HepG2 (cell line): ENCODE measurements around the gene LEMD3. TPM values are rescaled to one million over a fixed set of nuclear protein-coding genes. Genes with fewer than 3 reads are reported as not detected.

Experiments
- ATF6 ChIP-seq: sonication (generic); formaldehyde crosslinking; conservative IDR thresholded peaks from 2 replicates; pipeline ENCODE4 v1.4.0; 2020; ENCODE audit warnings: missing genetic modification reagents
- ELF3 ChIP-seq: IDR thresholded peaks from 2 replicates; pipeline ENCODE4 v1.6.1; 2016; ENCODE audit warnings: missing genetic modification reagents, missing compliant biosample characterization
- ETS1 ChIP-seq: sonication (generic); formaldehyde crosslinking; IDR thresholded peaks from 2 replicates; pipeline ENCODE4 v1.4.0; 2020; ENCODE audit warnings: missing genetic modification reagents
- GLMP ChIP-seq: sonication (generic); formaldehyde crosslinking; IDR thresholded peaks from 2 replicates; pipeline ENCODE4 v1.9.0; 2021; ENCODE audit warnings: missing genetic modification reagents, mild to moderate bottlenecking, borderline replicate concordance
- HDAC1 ChIP-seq: sonication (generic); formaldehyde crosslinking; IDR thresholded peaks from 2 replicates; pipeline ENCODE4 v1.5.1; 2020; ENCODE audit warnings: mild to moderate bottlenecking, missing genetic modification reagents
- KLF13 ChIP-seq: sonication (generic); formaldehyde crosslinking; IDR thresholded peaks from 2 replicates; pipeline ENCODE4 v1.4.0; 2020; ENCODE audit warnings: mild to moderate bottlenecking, missing genetic modification reagents
- MIXL1 ChIP-seq: IDR thresholded peaks from 2 replicates; pipeline ENCODE4 v1.6.1; 2016
- NFYB ChIP-seq: sonication (generic); formaldehyde crosslinking; IDR thresholded peaks from 2 replicates; pipeline ENCODE4 v1.4.0; 2020; ENCODE audit warnings: missing genetic modification reagents
- NR2F6 ChIP-seq, 2 experiments: IDR thresholded peaks; 2 replicates each; pipeline ENCODE4 v1.6.1; 2016; ENCODE audit warnings: antibody characterized with exemption in 1 of 2, mild to moderate bottlenecking in 1 of 2
- SRF ChIP-seq: IDR thresholded peaks from 2 replicates; pipeline ENCODE4 v1.6.1; 2011; ENCODE audit warnings: mild to moderate bottlenecking, low read depth, low read length, moderate library complexity
- SRSF1 ChIP-seq: fragments of 200-400 bp; formaldehyde crosslinking; optimal IDR thresholded peaks from 2 replicates; pipeline ENCODE3; 2017; ENCODE audit warnings: mild to moderate bottlenecking, low read depth, low read length, moderate library complexity
- SRSF9 ChIP-seq: fragments of 200-400 bp; formaldehyde crosslinking; IDR thresholded peaks from 2 replicates; pipeline ENCODE4 v1.6.1; 2018; ENCODE audit warnings: borderline replicate concordance, mild to moderate bottlenecking, low read depth, low read length; ENCODE audit not compliant: insufficient read depth, poor library complexity, severe bottlenecking
- XRCC5 ChIP-seq: fragments of 200-400 bp; formaldehyde crosslinking; optimal IDR thresholded peaks from 2 replicates; pipeline ENCODE3; 2017; ENCODE audit warnings: mild to moderate bottlenecking, low read length
- ZFP36 ChIP-seq: fragments of 150-350 bp; IDR thresholded peaks from 2 replicates; pipeline ENCODE4 v1.6.1; 2018; ENCODE audit warnings: borderline replicate concordance, low read length, low read depth; ENCODE audit not compliant: partially characterized antibody
- ZNF180 ChIP-seq: sonication (generic); formaldehyde crosslinking; IDR thresholded peaks from 2 replicates; pipeline ENCODE4 v1.4.0; 2020; ENCODE audit warnings: low read depth, missing genetic modification reagents, borderline replicate concordance
- ZNF414 ChIP-seq: sonication (generic); formaldehyde crosslinking; IDR thresholded peaks from 2 replicates; pipeline ENCODE4 v1.5.0; 2020; ENCODE audit warnings: missing genetic modification reagents
- polyA plus RNA-seq, 8 experiments: library from polyadenylated mRNA; depleted of rRNA in 3 of 8; stranded (reverse) in 7 of 8; unstranded in 1 of 8; fragments of >200 nt; fragmentation: Illumina TruSeq in 4 of 8; extraction: Trizol in 4 of 8; gene quantifications; 2 replicates each; pipeline versions ENCODE4 v1.2.1 to v1.2.3, GENCODE V29; 2011 to 2016; ENCODE audit warnings: low read depth in 4 of 8, missing spikeins in 1 of 8, mixed read lengths in 1 of 8; ENCODE audit not compliant: insufficient read depth in 1 of 8
- total RNA-seq, 5 experiments: library from RNA; depleted of rRNA; stranded (reverse); fragments of >200 nt; fragmentation: Illumina TruSeq; extraction: Trizol; gene quantifications; 2 replicates each; pipeline ENCODE4 v1.2.3, GENCODE V29; 2016; ENCODE audit warnings: low read depth in 1 of 5
- TF ChIP-seq, protein P1 (sequence below): IDR thresholded peaks from 2 replicates; pipeline ENCODE4 v1.6.1; 2016; ENCODE audit warnings: missing compliant biosample characterization, missing genetic modification reagents, borderline replicate concordance
- TF ChIP-seq, protein P2 (sequence below): sonication (generic); formaldehyde crosslinking; conservative IDR thresholded peaks from 2 replicates; pipeline ENCODE4 v1.8.1; 2023; ENCODE audit warnings: missing genetic modification reagents

Gene LEMD3
- total and polyA plus RNA-seq, 2 of the 13 experiments (the other 11 are each of a cell fraction or from before 2014, with no cell fraction given) = 9.3 to 18.7 TPM

GRCh38 chr12:65169320-65170208, at the start of gene LEMD3 (continued):
- TF ChIP-seq, protein P1, sequence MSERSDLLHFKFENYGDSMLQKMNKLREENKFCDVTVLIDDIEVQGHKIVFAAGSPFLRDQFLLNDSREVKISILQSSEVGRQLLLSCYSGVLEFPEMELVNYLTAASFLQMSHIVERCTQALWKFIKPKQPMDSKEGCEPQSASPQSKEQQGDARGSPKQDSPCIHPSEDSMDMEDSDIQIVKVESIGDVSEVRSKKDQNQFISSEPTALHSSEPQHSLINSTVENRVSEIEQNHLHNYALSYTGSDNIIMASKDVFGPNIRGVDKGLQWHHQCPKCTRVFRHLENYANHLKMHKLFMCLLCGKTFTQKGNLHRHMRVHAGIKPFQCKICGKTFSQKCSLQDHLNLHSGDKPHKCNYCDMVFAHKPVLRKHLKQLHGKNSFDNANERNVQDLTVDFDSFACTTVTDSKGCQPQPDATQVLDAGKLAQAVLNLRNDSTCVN (CRISPR knock-in tag) = peak; percentile 95
- peak; percentile 99 for TF ChIP-seq ETS1 (CRISPR knock-in tag)
- peak; percentile 97 for TF ChIP-seq ZNF414 (CRISPR knock-in tag)
- TF ChIP-seq KLF13 (CRISPR knock-in tag) = peak; percentile 90; the same call in 1 of the 2 replicates
- TF ChIP-seq, protein P2, sequence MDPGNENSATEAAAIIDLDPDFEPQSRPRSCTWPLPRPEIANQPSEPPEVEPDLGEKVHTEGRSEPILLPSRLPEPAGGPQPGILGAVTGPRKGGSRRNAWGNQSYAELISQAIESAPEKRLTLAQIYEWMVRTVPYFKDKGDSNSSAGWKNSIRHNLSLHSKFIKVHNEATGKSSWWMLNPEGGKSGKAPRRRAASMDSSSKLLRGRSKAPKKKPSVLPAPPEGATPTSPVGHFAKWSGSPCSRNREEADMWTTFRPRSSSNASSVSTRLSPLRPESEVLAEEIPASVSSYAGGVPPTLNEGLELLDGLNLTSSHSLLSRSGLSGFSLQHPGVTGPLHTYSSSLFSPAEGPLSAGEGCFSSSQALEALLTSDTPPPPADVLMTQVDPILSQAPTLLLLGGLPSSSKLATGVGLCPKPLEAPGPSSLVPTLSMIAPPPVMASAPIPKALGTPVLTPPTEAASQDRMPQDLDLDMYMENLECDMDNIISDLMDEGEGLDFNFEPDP (CRISPR knock-in tag) = peak; percentile 98; the same call in 1 of the 2 replicates
- no peak for TF ChIP-seq ZNF180 (CRISPR knock-in tag)
- TF ChIP-seq ELF3 = peak; percentile 94
- peak; percentile 13 for TF ChIP-seq XRCC5
- no peak for TF ChIP-seq SRSF9
- no peak for TF ChIP-seq ZFP36
- TF ChIP-seq MIXL1 = peak; percentile 89
- TF ChIP-seq NFYB (CRISPR knock-in tag) = peak; percentile 91
- TF ChIP-seq HDAC1 (CRISPR knock-in tag) = peak; percentile 73
- no peak for TF ChIP-seq SRF
- TF ChIP-seq ATF6 (CRISPR knock-in tag) = peak; percentile 88; the same call in 1 of the 2 replicates
- TF ChIP-seq NR2F6 (IDR thresholded peaks at IDR 0.05) = no peak
- TF ChIP-seq NR2F6 (CRISPR knock-in tag; IDR thresholded peaks at IDR 0.05) = peak; percentile 77
- peak; percentile 75 for TF ChIP-seq SRSF1
- peak; percentile 82; the same call in 1 of the 2 replicates for TF ChIP-seq GLMP
